GM21526 (cell line): ENCODE results near the gene ACSS1.

Experiments used
- ATAC-seq: cut with Tn5 transposase; IDR thresholded peaks from one replicate; pipeline ENCODE4 v1.9.1; 2021; ENCODE audit warnings: moderate library complexity; ENCODE audit not compliant: unreplicated experiment, low FRiP score

Gene ACSS1

DNA sequence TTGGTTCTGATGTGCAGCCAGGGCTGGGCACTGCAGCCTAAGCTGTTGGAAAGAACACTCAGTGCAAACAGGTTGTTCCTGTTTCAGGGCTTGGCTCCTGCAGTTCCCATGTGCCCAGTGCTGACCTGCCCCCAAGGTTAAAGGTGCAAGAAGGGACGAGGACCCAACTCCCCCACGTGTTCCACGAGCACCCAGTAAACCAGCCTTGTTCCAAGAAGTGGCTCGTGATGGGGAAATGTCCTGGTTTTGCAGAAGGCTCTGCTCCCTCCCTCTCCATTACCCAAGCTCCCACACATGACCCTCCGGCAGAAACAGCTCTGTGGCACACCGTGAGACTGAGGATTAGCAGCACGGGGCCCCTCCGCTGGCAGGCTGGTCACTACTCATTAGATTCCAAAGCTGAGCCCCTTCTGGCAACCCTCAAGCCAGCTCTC is 9.4 kb downstream of the ACSS1 start:
- no peak for ATAC-seq

DNA sequence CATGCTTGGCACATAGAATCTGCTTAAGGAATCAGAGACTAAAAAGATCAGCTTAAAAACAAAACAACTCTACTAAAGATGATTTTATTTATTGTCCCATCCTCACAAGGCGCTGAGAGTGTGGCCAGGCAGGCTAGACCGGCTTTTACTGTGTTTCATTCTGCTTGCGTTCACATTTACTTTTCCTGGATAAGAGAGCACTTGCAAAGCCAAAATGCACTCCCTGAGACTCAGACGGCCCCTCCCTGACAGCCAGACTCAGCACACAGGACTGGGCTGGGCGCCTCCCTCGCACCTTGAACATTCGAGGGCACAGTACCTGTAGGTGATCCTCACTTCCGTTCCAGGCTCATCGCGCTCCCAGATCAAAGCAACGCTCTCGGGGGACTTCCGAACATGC is 10.2 kb downstream of the ACSS1 start:
- ATAC-seq: no peak

DNA sequence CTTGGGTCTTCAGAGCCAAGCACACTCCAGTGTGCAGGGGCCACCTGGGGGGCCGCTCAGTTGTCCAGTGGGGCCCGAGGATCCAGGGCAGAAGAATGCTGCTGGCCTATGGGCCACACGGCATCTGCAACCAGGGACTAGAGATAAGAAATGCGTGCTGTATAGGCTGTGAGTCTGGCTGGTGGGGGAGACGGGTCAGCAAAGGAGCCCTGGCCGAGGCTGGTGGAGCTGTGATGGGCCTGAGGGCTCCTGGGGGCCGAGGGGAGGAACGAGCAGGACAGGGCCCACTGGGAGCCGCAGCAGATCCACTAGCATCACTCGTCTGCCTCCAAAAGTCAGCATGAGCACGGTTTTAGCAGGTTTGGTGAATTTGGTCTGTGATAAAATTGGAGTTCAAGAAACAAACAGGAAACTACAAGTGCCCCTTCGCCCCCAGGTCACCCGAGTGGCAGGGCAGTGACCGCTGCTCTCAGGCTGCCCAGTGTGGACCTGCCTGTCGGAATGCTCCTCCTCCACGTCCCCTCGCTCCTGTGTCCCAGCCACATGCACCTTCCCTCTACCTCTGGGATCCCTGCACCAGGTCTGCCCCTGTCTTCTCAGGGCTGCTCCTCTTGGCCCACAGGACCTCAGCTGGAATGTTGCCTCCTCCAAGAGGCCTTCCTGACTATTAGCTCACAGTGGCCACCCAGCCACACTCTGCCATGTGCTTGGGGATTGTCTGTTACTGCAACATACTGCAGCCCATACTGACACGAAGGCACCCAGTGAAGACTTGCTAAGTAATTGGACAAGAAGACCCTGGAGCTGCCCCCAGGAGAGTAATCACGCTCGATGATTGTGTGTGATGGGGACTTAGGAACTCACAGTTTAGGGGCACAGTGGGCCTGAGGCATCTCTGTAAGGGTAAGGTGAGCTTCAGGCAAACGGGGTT is 10.9 kb downstream of the ACSS1 start:
- ATAC-seq: no peak

DNA sequence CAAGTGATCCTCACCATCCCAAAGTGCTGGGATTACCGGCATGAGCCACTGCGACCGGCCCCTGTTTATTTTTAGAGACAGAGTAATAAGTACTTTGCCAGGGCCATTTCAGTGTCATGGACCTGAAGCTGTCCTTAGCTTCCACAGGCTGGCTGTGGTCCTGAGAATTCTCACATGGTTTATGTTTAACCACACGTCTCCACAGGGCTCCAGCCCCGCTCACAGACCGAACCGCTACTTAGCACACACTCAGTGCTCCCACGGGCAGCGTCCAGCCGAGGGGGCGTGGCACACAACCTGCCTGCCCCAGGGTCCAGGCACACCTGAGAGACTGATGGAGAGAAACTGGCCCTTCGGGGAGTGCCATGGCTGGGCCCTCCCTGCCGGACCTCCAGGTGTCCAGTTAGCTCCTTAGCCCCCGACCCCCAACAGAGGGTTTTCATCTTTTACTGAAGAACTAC is 11.7 kb downstream of the ACSS1 start:
- ATAC-seq: no peak

DNA sequence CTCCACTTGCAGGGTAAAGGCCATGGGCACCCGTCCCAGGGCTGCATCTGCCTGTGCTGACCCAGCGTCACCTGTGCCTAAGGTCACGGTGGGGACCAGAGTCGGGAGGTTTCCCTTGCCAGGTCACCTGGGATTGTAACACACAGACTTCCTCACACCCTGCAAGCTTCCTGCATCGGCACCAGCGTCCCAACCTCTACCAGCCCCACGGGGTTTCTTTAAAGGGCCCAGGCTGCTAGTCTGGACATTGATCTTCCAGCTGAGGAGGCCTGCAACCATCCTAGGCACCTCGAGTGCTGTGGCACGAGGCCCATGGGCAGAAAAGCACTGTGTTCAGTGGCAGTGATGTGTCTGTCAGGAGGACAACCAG is 12.6 kb downstream of the ACSS1 start:
- ATAC-seq: no peak

DNA sequence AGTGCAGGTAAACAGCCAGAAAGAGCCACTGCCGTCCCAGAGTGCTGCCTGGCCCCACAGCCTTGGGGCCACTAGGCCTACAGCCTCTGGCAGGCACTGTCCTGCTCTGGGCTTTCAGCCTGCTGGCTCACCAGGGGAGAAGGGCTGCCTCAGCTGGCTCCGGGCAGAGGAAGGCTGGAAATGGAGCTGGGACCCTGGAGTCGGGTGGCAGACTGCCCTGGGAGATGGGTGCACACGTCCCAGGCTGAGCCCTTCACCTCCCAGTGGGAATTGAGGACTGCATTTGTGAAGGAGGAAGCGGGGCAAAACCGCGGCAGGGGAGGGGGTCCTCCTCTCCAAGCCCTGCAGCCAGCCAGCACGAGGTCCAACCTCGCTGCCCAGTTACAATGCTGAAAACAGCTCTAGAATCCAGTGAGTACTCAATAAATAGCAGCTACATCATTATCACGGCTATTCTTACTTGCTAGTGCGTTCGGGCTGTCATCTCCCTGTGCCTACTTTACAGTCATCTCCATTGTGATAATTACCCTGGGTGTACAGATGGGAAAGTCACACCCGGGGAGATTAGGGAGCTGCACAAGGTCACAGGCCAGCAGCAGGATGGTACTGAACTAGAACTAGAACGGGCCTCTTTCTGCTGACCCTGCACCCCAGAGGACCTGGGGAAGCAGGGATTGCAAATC is 13.1 kb downstream of the ACSS1 start:
- no peak for ATAC-seq

DNA sequence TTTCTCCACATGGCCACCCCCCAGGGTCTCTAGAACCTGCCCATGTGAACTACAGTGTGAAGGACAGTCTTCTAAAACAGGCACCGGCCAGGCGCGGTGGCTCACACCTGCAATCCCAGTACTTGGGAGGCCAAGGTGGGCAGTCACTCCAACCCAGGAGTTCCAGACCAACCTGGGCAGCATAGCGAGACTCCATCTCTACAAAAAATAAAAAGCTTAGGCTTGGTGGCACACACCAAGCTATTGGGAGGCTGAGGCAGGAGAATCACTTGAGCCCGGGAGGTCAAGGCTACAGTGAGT is 13.7 kb downstream of the ACSS1 start:
- no peak for ATAC-seq

DNA sequence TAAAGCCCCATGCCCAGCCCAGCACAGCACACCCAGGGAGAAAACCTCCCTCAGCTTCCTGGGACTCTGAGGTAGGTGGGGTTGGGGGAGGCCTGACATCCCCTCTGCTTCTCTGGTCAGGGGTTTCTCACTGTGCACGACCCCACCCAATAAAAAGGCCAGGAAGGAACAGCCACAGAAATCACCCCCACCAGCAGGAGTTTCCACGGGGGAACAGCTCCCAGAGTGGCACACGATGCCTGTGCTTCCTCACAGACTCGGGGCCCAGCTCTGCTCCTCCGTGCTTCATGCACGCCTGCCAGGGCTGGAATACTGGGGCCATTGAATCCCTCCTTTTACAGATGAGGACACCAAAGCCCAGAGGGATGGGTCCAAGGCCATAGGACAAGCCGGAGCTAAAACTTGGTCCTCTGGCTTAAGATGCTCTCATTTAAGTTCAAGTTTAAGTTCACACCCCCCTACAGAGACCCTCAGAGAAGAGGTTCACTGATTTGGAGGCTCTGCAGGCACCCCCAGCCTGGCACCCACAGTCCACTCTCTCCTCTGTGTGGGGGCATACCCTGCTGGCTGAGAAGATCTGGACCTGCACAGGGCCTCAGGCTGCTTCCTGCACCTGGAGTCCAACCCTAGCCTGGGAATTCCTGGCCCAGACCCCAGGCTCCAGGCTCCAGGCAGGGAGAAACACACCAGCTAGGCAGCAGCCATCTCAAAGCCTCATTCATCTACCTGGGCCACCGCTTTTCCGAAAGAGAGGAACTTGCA is 14.3 kb downstream of the ACSS1 start:
- no peak for ATAC-seq

DNA sequence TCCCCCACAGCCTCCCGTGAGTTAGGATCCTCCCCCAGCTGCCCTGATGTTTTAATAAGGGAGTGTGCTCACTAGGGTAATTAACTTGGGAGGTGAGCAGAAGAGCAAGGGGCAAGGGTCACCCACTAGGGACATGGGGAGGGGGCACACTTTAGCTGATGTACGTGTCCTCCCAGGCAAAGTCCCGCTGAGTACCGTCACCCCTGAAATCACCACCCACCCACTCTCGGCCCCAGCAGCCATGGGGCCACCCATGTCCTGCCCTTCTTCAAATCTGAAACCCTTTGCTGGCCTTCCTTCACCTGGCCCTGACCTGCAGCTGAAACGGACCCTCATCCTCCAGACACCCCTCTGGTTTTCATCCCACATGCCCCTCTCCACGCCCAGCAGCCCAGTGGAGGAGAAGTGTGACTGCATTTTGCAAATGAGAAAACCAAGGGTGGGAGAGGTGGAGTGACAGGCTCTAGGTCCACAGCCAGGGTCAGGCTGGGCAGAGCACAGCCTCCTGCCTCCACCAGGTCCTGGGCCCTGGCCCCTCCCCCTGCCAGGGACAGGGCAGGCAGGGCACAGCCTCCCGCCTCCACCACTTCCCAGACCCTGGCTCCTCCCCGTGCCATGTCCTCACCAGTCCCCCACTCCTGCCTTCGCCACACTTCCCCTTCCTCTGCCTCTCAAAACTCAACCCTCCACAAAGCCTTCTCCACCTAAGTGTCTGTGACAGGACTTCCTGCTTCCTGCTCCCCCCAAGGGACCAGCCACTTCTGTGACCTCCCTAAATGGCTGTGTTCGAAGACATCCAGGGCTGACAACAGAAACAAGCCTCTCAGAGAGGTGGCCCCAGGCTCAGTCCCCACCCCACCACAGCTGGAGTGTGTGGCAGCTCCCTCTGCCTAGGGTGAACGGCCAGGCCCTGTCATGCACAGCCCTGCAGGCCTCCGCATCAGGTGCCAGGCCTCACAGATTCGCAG is 15.1 kb downstream of the ACSS1 start:
- peak; percentile 82 for ATAC-seq

DNA sequence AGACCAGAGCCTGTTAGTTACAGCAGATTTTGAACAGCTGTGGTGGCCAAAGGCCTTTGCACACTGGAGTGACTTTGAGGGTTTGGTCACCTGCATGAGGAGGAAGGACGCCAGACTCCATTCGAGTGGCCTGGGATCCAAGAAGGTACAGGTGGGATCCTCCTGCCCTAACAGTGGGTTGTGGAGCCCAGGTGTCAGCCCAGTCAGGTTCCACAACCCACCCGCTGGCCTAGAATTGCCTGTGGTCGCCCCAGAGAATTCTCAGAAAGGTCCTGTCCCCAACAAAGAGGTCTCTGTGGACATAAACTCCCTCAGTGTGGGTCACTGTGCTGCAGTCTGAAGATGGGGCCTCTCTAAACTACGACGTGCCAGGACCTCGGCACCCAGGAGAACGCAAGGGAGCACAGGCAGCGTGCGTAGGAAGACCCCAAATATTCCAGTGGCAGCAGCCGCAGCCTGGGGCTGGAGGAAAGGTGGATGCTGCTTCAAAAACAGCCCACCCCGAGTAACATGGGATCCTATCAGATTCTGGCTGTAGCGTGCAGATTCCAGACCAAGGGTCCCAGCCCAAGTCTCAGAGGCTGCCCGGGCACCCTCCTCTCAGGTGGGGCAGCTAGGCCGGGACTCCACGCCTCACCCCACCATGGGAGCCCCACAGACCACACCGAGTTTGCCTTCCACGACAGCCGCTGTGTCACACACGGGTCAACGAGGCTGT is 16.0 kb downstream of the ACSS1 start:
- ATAC-seq: no peak

DNA sequence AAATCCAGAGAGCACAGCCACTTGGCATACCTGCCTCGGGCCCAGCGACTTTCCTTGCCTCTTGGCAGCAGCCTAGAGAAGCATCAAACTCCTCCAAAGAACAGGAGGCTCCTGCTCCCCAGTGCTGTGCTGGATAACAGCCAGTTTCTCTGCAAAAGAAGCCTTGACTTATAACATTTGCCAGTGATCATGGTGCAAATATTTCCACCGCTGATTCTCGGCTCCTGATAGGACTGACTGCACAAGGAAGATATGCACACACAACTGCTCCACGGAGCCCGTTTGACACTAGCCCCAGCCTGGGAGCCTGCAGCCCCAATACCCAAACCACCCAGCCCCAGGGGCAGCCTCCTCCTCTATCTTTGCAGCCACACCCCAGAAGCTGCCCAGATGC is 17.5 kb downstream of the ACSS1 start:
- no peak for ATAC-seq

DNA sequence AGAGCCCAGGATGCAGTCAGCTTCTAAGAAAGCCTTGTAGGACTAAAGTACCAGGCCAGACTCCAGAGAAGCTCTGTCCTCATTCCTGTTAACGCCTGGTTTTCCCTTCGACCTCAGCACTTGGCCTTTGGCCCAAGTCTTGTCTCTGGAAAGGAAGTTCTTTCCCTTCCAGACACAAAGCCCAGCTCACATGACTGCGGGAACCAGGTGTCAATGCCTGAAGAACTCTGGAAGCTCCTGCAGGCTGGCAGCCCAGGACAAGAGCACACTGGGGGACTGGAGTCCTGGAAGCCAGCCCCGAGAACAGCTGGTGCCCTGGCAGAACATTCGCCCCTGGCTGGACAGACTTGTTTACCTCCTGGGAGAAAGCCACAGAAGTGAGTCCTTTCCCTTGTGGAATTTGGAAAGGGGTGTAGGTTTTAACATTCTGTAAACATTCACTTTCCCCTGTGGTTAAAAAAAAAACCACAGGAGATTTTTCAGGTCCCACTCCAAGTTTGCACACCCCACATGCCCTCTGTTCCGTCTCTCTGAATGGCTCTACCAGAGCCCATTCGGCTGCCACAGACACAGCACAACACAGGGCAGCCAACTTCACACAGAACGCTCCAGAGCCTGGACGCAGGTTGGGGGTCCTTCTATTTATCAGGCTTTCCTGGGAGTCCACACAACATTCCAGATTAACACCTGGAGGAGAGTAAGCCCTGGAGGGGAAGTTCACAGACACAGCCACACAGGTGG is 18.1 kb downstream of the ACSS1 start:
- no peak for ATAC-seq

DNA sequence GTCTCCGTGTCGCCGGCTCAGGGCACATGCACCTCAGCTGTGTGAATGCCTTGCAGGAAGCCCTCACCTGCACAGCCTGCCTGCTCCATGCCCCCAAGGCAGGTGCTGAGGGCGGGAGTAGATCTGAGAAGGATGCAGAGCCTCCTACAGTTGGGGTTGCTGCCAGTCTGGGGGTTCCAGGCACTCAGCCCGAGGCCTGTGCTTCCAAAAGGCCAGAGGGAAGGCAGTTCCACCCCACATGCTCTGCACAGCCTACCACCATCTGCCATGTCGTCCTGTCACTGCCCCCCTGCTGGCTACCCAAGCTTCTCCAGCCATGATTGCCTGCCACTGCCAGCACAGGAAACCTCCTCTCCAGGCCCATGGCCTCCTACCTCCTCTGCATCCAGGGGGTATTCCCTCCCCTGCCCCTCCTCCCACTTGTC is 19.3 kb downstream of the ACSS1 start:
- no peak for ATAC-seq

DNA sequence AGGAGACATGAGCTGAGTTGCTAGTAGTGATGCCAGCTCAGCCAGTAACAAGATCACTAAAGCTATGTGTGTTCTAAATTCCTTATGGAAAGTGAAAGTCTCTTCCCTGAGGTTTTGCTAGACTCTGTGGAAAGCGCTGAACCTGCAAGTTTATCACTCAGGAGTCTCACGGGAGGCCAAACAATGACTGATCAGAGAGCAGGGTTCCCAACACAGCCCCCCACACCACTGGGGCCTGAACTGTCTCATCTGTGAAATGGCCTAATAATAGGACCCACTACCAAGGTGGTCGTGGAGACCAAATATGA is 19.9 kb downstream of the ACSS1 start:
- ATAC-seq: no peak

DNA sequence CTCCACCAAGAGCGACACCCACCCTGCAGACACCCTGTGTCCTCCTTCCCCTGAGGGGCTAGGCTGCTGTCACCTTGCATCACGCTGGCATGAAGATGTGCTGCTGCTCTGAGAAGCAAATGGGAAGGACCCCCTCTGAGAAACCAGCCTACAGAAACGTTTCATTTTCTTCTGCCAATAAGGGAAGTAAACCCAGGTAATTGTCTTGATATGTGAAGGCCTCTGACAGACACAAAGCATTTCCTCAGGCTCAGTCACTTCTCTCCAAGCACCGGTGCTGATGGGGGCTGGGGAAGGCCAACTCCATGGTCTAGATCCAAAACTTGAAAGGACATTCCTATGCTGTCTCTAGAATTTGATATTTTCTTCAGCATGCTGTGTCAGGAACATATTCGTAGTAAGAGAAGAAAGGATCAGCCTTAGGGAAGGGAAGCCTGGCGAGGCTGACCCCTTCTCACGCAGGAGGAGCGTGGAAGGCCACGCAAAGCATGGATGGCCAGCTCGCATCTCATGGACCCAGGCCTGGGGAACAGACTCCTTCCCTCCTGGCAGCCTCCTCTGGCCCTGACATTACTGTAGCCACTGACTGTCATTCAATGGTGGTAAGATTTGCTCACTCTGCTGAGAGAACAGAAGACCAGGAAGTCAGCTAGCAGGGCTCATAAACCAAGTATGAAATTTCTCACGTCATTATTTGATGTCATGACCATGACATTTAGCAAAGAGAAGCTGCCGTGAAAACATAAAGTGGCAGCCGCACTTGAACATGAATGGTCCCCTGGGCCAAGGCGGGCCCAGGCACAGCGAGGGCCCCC is 20.4 kb downstream of the ACSS1 start:
- ATAC-seq: no peak

DNA sequence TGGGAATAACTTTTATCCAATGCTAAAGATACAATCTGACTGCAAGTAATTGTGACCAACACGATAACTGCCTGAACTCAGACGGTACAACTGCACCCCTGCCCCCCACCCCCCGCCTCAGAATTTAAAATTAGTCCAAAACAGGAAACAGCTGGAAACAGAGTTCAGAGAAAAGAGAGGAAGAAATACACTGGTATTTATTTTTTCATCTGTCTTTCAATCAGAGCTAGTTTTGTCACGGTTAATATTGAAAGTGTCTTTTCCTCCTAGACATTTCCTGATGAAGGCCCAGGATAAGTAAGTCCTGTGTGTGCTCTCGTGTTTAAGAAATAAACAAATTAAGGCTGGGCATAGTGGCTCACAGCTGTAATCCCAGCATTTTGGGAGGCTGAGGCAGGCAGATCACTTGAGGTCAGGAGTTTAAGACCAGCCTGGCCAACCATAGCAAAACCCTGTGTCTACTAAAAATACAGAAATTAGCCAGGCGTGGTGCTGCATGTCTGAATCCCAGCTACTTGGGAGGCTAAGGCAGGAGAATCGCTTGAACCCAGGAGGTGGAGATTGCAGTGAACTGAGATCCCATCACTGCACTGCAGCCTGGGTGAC is 21.5 kb downstream of the ACSS1 start:
- ATAC-seq: no peak

DNA sequence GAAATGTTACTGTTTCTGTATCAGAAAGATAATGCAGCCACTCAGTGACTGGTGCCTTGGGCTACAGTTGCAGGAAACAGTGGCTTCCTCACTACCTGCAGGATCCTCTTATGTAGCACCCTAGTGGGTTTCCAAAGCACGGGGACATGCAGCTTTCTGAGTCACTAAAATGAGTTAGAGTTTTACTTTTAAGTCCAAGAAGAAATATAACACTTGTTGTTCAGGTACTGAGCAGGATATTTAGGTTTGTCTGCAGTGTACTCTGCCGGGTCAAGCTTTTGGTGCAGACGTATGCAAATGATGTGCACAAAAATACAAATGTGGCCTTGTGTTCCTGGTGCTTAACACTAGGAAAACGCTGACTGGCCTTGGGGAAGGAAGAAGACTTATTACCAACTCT is 22.0 kb downstream of the ACSS1 start:
- no peak for ATAC-seq

DNA sequence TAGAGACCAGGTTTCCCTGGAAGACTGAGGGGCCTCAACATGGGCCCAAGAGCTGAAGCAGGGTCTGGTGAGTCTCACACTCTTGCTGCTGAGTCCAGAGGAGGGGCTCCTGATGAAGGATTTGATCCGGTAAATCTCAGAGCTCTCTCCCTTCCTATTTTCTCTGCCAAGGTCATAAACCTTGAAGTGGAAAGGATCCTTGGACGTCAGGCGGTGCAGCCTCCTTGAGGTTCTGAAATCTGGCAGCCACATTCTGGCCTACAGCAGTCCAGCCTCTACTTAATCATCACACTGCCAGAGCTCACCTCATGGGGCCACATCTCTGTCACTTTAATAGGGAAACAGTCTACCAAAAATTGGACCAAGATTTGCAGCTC is 24.0 kb downstream of the ACSS1 start:
- no peak for ATAC-seq
